ENCODE measurements around the gene ZSCAN4. TPM values are rescaled to one million over a fixed set of nuclear protein-coding genes. Genes with fewer than 3 reads are reported as not detected.

The ZSCAN4 gene
- total RNA-seq, 1 experiment from 2014 or later: not detected

GRCh38 chr19:57682226-57682766 lies 13.6 kb downstream of the ZSCAN4 start:
- Histone ChIP-seq H4K20me1 (ENCODE audit: low read length) (no peaks in the 10 kb centered on the region), H3K9me3 (ENCODE audit: low read length) (peaks cover 60% of the 10 kb centered on the region), H3K9me2 (replicated peaks; ENCODE audit: low read length) (no peaks in the 10 kb centered on the region), H3K36me3 (ENCODE audit: low read depth, low read length) (peaks cover 48% of the 10 kb centered on the region), H3K4me3 (ENCODE audit: low read length) (peak overlapping the region; percentile 83), H3K79me2 (ENCODE audit: low read length) (peaks cover 55% of the 10 kb centered on the region), H3K27ac (ENCODE audit: low read length) (peak overlapping the region; percentile 35; the same call in 1 of the 2 replicates), H3K9ac (ENCODE audit: low read length) (peak overlapping the region; percentile 88), H3K27me3 (ENCODE audit: low read length) (no peaks in the 10 kb centered on the region), H3K4me2 (ENCODE audit: low read length) (peak overlapping the region; percentile 89), H3K4me1 (ENCODE audit: insufficient read depth, low read length) (0 out of 2 replicates have a peak, but pooled peaks cover 8% of the 10 kb centered on the region), H3F3A (ENCODE audit: low read length, unreplicated experiment) (no peaks in the 10 kb centered on the region), H2AFZ (ENCODE audit: low read length) (peak overlapping the region; percentile 88)
- TF ChIP-seq EZH2phosphoT487 (IDR thresholded peaks at IDR 0.05; ENCODE audit: borderline replicate concordance, low read length) (no peak), EZH2 (IDR thresholded peaks at IDR 0.05; ENCODE audit: low read length, unreplicated experiment) (no peak), CTCF (conservative IDR thresholded peaks at IDR 0.05; ENCODE audit: low read depth, low read length) (no peak)
- ChIA-PET POLR2A (ENCODE audit: unreplicated experiment) (interaction anchor here (0.6 kb wide), 2 partner anchors 34 to 49 kb away, joined by 3 to 5 read pairs; no protein-coding TSS in a partner anchor), CTCF (no interaction called here)
- ATAC-seq (no peak; the same call in 1 of the 2 replicates), DNase-seq (no peak)
- BruUV-seq (replicated peaks): TSS peak; percentile 61
- intact Hi-C loops (cut with micrococcal nuclease): no loop called here

- no peaks in the 10 kb centered on the region for H3K9me2 ChIP-seq (replicated peaks; ENCODE audit: low read length)
- H3F3A ChIP-seq (ENCODE audit: low read length, unreplicated experiment): no peaks in the 10 kb centered on the region
- TF ChIP-seq EZH2phosphoT487 (IDR thresholded peaks at IDR 0.05; ENCODE audit: borderline replicate concordance, low read length) (no peak), CTCF (conservative IDR thresholded peaks at IDR 0.05; ENCODE audit: low read depth, low read length) (no peak), EZH2 (IDR thresholded peaks at IDR 0.05; ENCODE audit: low read length, unreplicated experiment) (no peak)
- H4K20me1 ChIP-seq (ENCODE audit: low read length): no peaks in the 10 kb centered on the region
- CTCF ChIA-PET: no interaction called here
- H3K9me3 ChIP-seq (ENCODE audit: low read length): peaks cover 87% of the 10 kb centered on the region
- BruUV-seq (replicated peaks): no TSS peak
- peaks cover 92% of the 10 kb centered on the region for H3K79me2 ChIP-seq (ENCODE audit: low read length)
- H3K9ac ChIP-seq (ENCODE audit: low read length): no peak overlapping the region
- H3K4me1 ChIP-seq (ENCODE audit: insufficient read depth, low read length): 0 out of 2 replicates have a peak, but pooled peaks cover 8% of the 10 kb centered on the region
- DNase-seq (no peak), ATAC-seq (no peak)
- intact Hi-C loops (cut with micrococcal nuclease): no loop called here
- H3K4me3 ChIP-seq (ENCODE audit: low read length): peak overlapping the region; percentile 7; the same call in 1 of the 2 replicates
- H3K27ac ChIP-seq (ENCODE audit: low read length): no peak overlapping the region
- H3K27me3 ChIP-seq (ENCODE audit: low read length): no peaks in the 10 kb centered on the region
- POLR2A ChIA-PET (ENCODE audit: unreplicated experiment): no interaction called here
- H3K36me3 ChIP-seq (ENCODE audit: low read depth, low read length): peaks cover 90% of the 10 kb centered on the region
- no peak overlapping the region for H2AFZ ChIP-seq (ENCODE audit: low read length)
- no peak overlapping the region for H3K4me2 ChIP-seq (ENCODE audit: low read length)
Measured at GRCh38 chr19:57686727-57687126, 18.0 kb downstream of the ZSCAN4 start.

- H2AFZ ChIP-seq (ENCODE audit: low read length): no peak overlapping the region
- H3F3A ChIP-seq (ENCODE audit: low read length, unreplicated experiment): no peaks in the 10 kb centered on the region
- ChIA-PET POLR2A (ENCODE audit: unreplicated experiment) (no interaction called here), CTCF (no interaction called here)
- H4K20me1 ChIP-seq (ENCODE audit: low read length): no peaks in the 10 kb centered on the region
- H3K4me3 ChIP-seq (ENCODE audit: low read length): peak overlapping the region; percentile 7; the same call in 1 of the 2 replicates
- no TSS peak for BruUV-seq (replicated peaks)
- TF ChIP-seq EZH2 (IDR thresholded peaks at IDR 0.05; ENCODE audit: low read length, unreplicated experiment) (no peak), CTCF (conservative IDR thresholded peaks at IDR 0.05; ENCODE audit: low read depth, low read length) (no peak), EZH2phosphoT487 (IDR thresholded peaks at IDR 0.05; ENCODE audit: borderline replicate concordance, low read length) (no peak)
- no peak for ATAC-seq
- no peak overlapping the region for H3K9ac ChIP-seq (ENCODE audit: low read length)
- H3K4me2 ChIP-seq (ENCODE audit: low read length): no peak overlapping the region
- intact Hi-C loops (cut with micrococcal nuclease): no loop called here
- peaks cover 96% of the 10 kb centered on the region for H3K36me3 ChIP-seq (ENCODE audit: low read depth, low read length)
- 0 out of 2 replicates have a peak, but pooled peaks cover 6% of the 10 kb centered on the region for H3K4me1 ChIP-seq (ENCODE audit: insufficient read depth, low read length)
- H3K27me3 ChIP-seq (ENCODE audit: low read length): no peaks in the 10 kb centered on the region
- H3K27ac ChIP-seq (ENCODE audit: low read length): no peak overlapping the region
- peaks cover 91% of the 10 kb centered on the region for H3K9me3 ChIP-seq (ENCODE audit: low read length)
- H3K9me2 ChIP-seq (replicated peaks; ENCODE audit: low read length): no peaks in the 10 kb centered on the region
- no peak for DNase-seq
- H3K79me2 ChIP-seq (ENCODE audit: low read length): peaks cover 90% of the 10 kb centered on the region
Measured at GRCh38 chr19:57687363-57688010, 18.8 kb downstream of the ZSCAN4 start.

Measured in PC-3 (cell line).